NCI-H1105 treated with DMSO at 0.1 percent for 48 hours (cell line): ENCODE data around the gene ANKH.

Source experiments
- DNase-seq: peaks from one replicate; lab custom pipeline; 2025; lab: John Stamatoyannopoulos, UW

ANKH gene

GRCh38 chr5:14734396-14734795 lies 137.2 kb downstream of the ANKH start:
- no peak for DNase-seq

GRCh38 chr5:14733661-14734060 lies 137.9 kb downstream of the ANKH start:
- DNase-seq: no peak

GRCh38 chr5:14732991-14733390 lies 138.6 kb downstream of the ANKH start:
- DNase-seq: no peak

GRCh38 chr5:14730881-14731280 lies 140.7 kb downstream of the ANKH start:
- no peak for DNase-seq

GRCh38 chr5:14730466-14730865 lies 141.1 kb downstream of the ANKH start:
- no peak for DNase-seq

GRCh38 chr5:14729448-14730385 lies 141.9 kb downstream of the ANKH start:
- DNase-seq: no peak

- no peak for DNase-seq
Measured at GRCh38 chr5:14728459-14728938, 143.1 kb downstream of the ANKH start.

GRCh38 chr5:14727928-14728458 lies 143.6 kb downstream of the ANKH start:
- no peak for DNase-seq

- peak; percentile 79 for DNase-seq
Measured at GRCh38 chr5:14727428-14727865, 144.1 kb downstream of the ANKH start.

GRCh38 chr5:14726066-14726838 lies 145.3 kb downstream of the ANKH start:
- no peak for DNase-seq

- no peak for DNase-seq
Measured at GRCh38 chr5:14724633-14725032, 146.9 kb downstream of the ANKH start.

- DNase-seq: no peak
Measured at GRCh38 chr5:14723701-14724132, 147.9 kb downstream of the ANKH start.

- no peak for DNase-seq
Measured at GRCh38 chr5:14722923-14723322, 148.7 kb downstream of the ANKH start.

GRCh38 chr5:14721990-14722656 lies 149.5 kb downstream of the ANKH start:
- no peak for DNase-seq

- no peak for DNase-seq
Measured at GRCh38 chr5:14720236-14720923, 151.2 kb downstream of the ANKH start.

- DNase-seq: no peak
Measured at GRCh38 chr5:14718778-14719177, 152.8 kb downstream of the ANKH start.

- no peak for DNase-seq
Measured at GRCh38 chr5:14716755-14717752, 154.5 kb downstream of the ANKH start.

GRCh38 chr5:14715481-14715880 lies 156.1 kb downstream of the ANKH start:
- no peak for DNase-seq

GRCh38 chr5:14714706-14715105 lies 156.9 kb downstream of the ANKH start:
- peak; percentile 51 for DNase-seq
